Trophoblast cell (in vitro differentiated cells and primary cell): ENCODE results near the gene CD160.
"Not testable (repeated sequence)": the region's sequence is repeated elsewhere in the genome, so short reads cannot be mapped to it uniquely, and the experiment has no call there.

Experiments used
- DNase-seq, 2 donors: peaks; one replicate each; pipeline ENCODE4 v3.0.0-alpha.2; 2016
- H2AFZ ChIP-seq: 2 replicates; pipeline ENCODE4 v1.6.1; 2013; ENCODE audit warnings: low read length, moderate library complexity, mild to moderate bottlenecking; ENCODE audit not compliant: insufficient read depth, poor library complexity
- H2AK5ac ChIP-seq: 2 replicates; pipeline ENCODE4 v1.6.1; 2013; ENCODE audit warnings: mild to moderate bottlenecking, low read length
- H2BK120ac ChIP-seq: 2 replicates; pipeline ENCODE4 v1.6.1; 2013; ENCODE audit warnings: low read length, mild to moderate bottlenecking, moderate library complexity; ENCODE audit not compliant: insufficient read depth, poor library complexity
- H2BK12ac ChIP-seq: 2 replicates; pipeline ENCODE4 v1.6.1; 2013; ENCODE audit warnings: mild to moderate bottlenecking, low read length, moderate library complexity
- H2BK5ac ChIP-seq: 2 replicates; pipeline ENCODE4 v1.6.1; 2013; ENCODE audit warnings: low read length, low read depth, moderate library complexity, mild to moderate bottlenecking; ENCODE audit not compliant: poor library complexity
- H3K14ac ChIP-seq: 2 replicates; pipeline ENCODE4 v1.6.1; 2013; ENCODE audit warnings: mild to moderate bottlenecking, low read length
- H3K18ac ChIP-seq: 2 replicates; pipeline ENCODE4 v1.6.1; 2013; ENCODE audit warnings: mild to moderate bottlenecking, low read length
- H3K23ac ChIP-seq: 2 replicates; pipeline ENCODE4 v1.6.1; 2013; ENCODE audit warnings: low read length
- H3K27ac ChIP-seq: 2 replicates; pipeline ENCODE4 v1.5.1; 2013; ENCODE audit warnings: low read depth, mild to moderate bottlenecking, inconsistent platforms, low read length, moderate library complexity
- H3K27me3 ChIP-seq: 2 replicates; pipeline ENCODE4 v1.6.1; 2013; ENCODE audit warnings: inconsistent platforms, mild to moderate bottlenecking, low read length, moderate library complexity; ENCODE audit not compliant: insufficient read depth
- H3K36me3 ChIP-seq, 2 experiments: 1 replicate in 1 of 2; 2 replicates in 1 of 2; pipeline ENCODE4 v1.6.1; 2013; ENCODE audit warnings: low read length in 2 of 2, mild to moderate bottlenecking in 2 of 2, moderate library complexity in 1 of 2; ENCODE audit not compliant: insufficient read depth in 2 of 2, control insufficient read depth in 1 of 2
- H3K4ac ChIP-seq: 2 replicates; pipeline ENCODE4 v1.6.1; 2013; ENCODE audit warnings: low read depth, mild to moderate bottlenecking, low read length, moderate library complexity
- H3K4me1 ChIP-seq, 2 experiments: 1 replicate in 1 of 2; 2 replicates in 1 of 2; pipeline ENCODE4 v1.6.1; 2013; ENCODE audit warnings: low read length in 2 of 2, mild to moderate bottlenecking in 2 of 2, moderate library complexity in 1 of 2; ENCODE audit not compliant: insufficient read depth in 2 of 2, control insufficient read depth in 1 of 2
- H3K4me2 ChIP-seq: 2 replicates; pipeline ENCODE4 v1.6.1; 2013; ENCODE audit warnings: inconsistent platforms, mild to moderate bottlenecking, low read length, moderate library complexity
- H3K4me3 ChIP-seq: 2 replicates; pipeline ENCODE4 v1.5.1; 2013; ENCODE audit warnings: mild to moderate bottlenecking, low read depth, low read length, inconsistent platforms
- H3K79me1 ChIP-seq: one replicate; pipeline ENCODE4 v1.6.1; 2013; ENCODE audit warnings: low read length
- H3K79me2 ChIP-seq: 2 replicates; pipeline ENCODE4 v1.6.1; 2013; ENCODE audit warnings: low read length, mild to moderate bottlenecking; ENCODE audit not compliant: control insufficient read depth, insufficient read depth, poor library complexity
- H3K9ac ChIP-seq: 2 replicates; pipeline ENCODE4 v1.6.1; 2013; ENCODE audit warnings: mild to moderate bottlenecking, low read length
- H3K9me3 ChIP-seq: 2 replicates; pipeline ENCODE4 v1.6.1; 2013; ENCODE audit warnings: low read depth, mild to moderate bottlenecking, control low read depth, inconsistent platforms, low read length; ENCODE audit not compliant: insufficient read depth
- H4K12ac ChIP-seq: 2 replicates; pipeline ENCODE4 v1.6.1; 2013; ENCODE audit warnings: low read depth, mild to moderate bottlenecking, low read length, moderate library complexity
- H4K8ac ChIP-seq: 2 replicates; pipeline ENCODE4 v1.6.1; 2013; ENCODE audit warnings: low read depth, mild to moderate bottlenecking, low read length, moderate library complexity
- H4K91ac ChIP-seq: one replicate; pipeline ENCODE4 v1.6.1; 2013; ENCODE audit warnings: low read depth, mild to moderate bottlenecking, low read length, moderate library complexity
- WGBS: extraction: QIAGEN DNeasy Blood & Tissue Kit; methylation state at CpG from one replicate; pipeline ENCODE4 v1.1.7; 2013; ENCODE audit warnings: missing lambda C conversion rate; ENCODE audit not compliant: insufficient read length, insufficient coverage; ENCODE audit errors: extremely low coverage; 5-methylcytosine and 5-hydroxymethylcytosine counted together

CD160 gene

GRCh38 chr1:145768004-145768403 lies 48.7 kb downstream of the CD160 start:
- WGBS: no CpG with 5 or more reads among the region's 10 CpGs

GRCh38 chr1:145771056-145771455 lies 51.8 kb downstream of the CD160 start:
- Histone ChIP-seq H3K79me2 (no peaks in the 10 kb centered on the region), H2BK5ac (no peak overlapping the region), H2BK12ac (no peak overlapping the region), H3K27ac (no peak overlapping the region), H3K23ac (no peak overlapping the region), H3K27me3 (no peaks in the 10 kb centered on the region), H3K4ac (no peak overlapping the region), H3K79me1 (no peaks in the 10 kb centered on the region), H4K12ac (no peak overlapping the region), H4K91ac (no peak overlapping the region), H4K8ac (no peak overlapping the region), H3K9me3 (no peaks in the 10 kb centered on the region), H3K36me3 (peaks cover 4 to 7% of the 10 kb centered on the region in 2 experiments), H3K4me2 (no peak overlapping the region), H2BK120ac (no peak overlapping the region), H3K9ac (no peak overlapping the region), H3K4me3 (no peak overlapping the region), H2AK5ac (no peak overlapping the region), H2AFZ (no peak overlapping the region), H3K14ac (no peak overlapping the region), H3K4me1 (no peaks in the 10 kb centered on the region), H3K18ac (no peak overlapping the region)
- WGBS: no CpG with 5 or more reads among the region's 1 CpG
- DNase-seq: no peak

More at GRCh38 chr1:145768004-145768403, 48.7 kb downstream of the CD160 start:
- not testable (repeated sequence) for H3K4me3 ChIP-seq, H2BK12ac ChIP-seq, H3K4me1 ChIP-seq, H3K14ac ChIP-seq, H3K79me2 ChIP-seq, H2AFZ ChIP-seq, H3K4ac ChIP-seq, H4K8ac ChIP-seq, H3K4me2 ChIP-seq, H3K9ac ChIP-seq, H2BK5ac ChIP-seq, H2BK120ac ChIP-seq, H2AK5ac ChIP-seq, H3K18ac ChIP-seq, H3K9me3 ChIP-seq, H4K12ac ChIP-seq, H3K27me3 ChIP-seq, H4K91ac ChIP-seq, H3K23ac ChIP-seq, H3K79me1 ChIP-seq, DNase-seq, H3K27ac ChIP-seq
- H3K36me3 ChIP-seq: peaks cover 6 to 17% of the 10 kb centered on the region in 2 experiments

- H3K27ac ChIP-seq: no peak overlapping the region
- no peak overlapping the region for H4K12ac ChIP-seq
- no peak overlapping the region for H2BK120ac ChIP-seq
- no CpG with 5 or more reads among the region's 1 CpG for WGBS
- no peak for DNase-seq
- no peaks in the 10 kb centered on the region for H3K4me1 ChIP-seq
- H2AK5ac ChIP-seq: no peak overlapping the region
- H3K4me2 ChIP-seq: no peak overlapping the region
- H2BK5ac ChIP-seq: no peak overlapping the region
- H4K8ac ChIP-seq: no peak overlapping the region
- no peak overlapping the region for H3K14ac ChIP-seq
- H3K9me3 ChIP-seq: no peaks in the 10 kb centered on the region
- H2AFZ ChIP-seq: no peak overlapping the region
- no peaks in the 10 kb centered on the region for H3K79me2 ChIP-seq
- no peak overlapping the region for H2BK12ac ChIP-seq
- H3K79me1 ChIP-seq: no peaks in the 10 kb centered on the region
- H4K91ac ChIP-seq: no peak overlapping the region
- H3K27me3 ChIP-seq: no peaks in the 10 kb centered on the region
- no peak overlapping the region for H3K23ac ChIP-seq
- H3K4ac ChIP-seq: no peak overlapping the region
- no peak overlapping the region for H3K4me3 ChIP-seq
- peaks cover under 1 to 4% of the 10 kb centered on the region in 2 experiments for H3K36me3 ChIP-seq
- H3K18ac ChIP-seq: no peak overlapping the region
- H3K9ac ChIP-seq: no peak overlapping the region
Measured at GRCh38 chr1:145773423-145773822, 54.1 kb downstream of the CD160 start.

GRCh38 chr1:145777357-145778145 lies 58.3 kb downstream of the CD160 start:
- Histone ChIP-seq H4K91ac (no peak overlapping the region), H3K27me3 (no peaks in the 10 kb centered on the region), H2BK5ac (no peak overlapping the region), H3K27ac (no peak overlapping the region), H2BK12ac (no peak overlapping the region), H2AK5ac (no peak overlapping the region), H4K8ac (no peak overlapping the region), H3K23ac (no peak overlapping the region), H3K36me3 (peaks cover 2 to 4% of the 10 kb centered on the region in 2 experiments), H3K4me3 (no peak overlapping the region), H3K79me1 (no peaks in the 10 kb centered on the region), H3K18ac (no peak overlapping the region), H3K14ac (no peak overlapping the region), H3K4ac (no peak overlapping the region), H3K4me2 (no peak overlapping the region), H3K9me3 (no peaks in the 10 kb centered on the region), H3K79me2 (no peaks in the 10 kb centered on the region), H4K12ac (no peak overlapping the region), H3K4me1 (no peaks in the 10 kb centered on the region), H2BK120ac (no peak overlapping the region), H3K9ac (no peak overlapping the region), H2AFZ (no peak overlapping the region)
- WGBS: no CpG with 5 or more reads among the region's 1 CpG
- DNase-seq: no peak
